ENCODE measurements around the gene GULP1. TPM values are rescaled to one million over a fixed set of nuclear protein-coding genes. Genes with fewer than 3 reads are reported as not detected.

Gene GULP1
- total RNA-seq, 4 donors from 2014 or later = 6.4 to 44.1 (median 25.4) TPM

DNA sequence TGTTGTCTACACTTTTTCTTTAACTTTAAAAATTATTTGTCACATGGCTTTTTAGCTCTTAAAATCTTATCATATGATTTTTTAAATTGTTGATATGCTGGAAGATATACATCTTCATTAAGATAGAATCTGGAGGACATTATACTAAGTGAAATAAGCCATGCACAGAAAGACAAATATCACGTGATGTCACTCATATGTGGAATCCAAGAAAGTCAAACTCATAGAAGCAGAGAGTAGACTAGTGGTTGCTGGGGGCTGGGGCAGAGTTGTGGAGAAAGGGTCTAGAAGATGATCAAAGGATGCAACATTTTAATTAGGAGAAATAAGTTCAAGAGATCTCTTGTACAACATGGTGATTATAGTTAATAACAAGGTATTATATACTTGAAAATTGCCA lies 280.9 kb downstream of the GULP1 start:
- no peak overlapping the region for H3K27ac ChIP-seq
- no peak overlapping the region for H3K4me3 ChIP-seq
- intact Hi-C loops (cut with DNase I; ENCODE audit: low total_unique reads) = no loop called here
- H3K9me3 ChIP-seq = no peaks in the 10 kb centered on the region
- peaks cover 0 to 3% (median 0%) of the 10 kb centered on the region in 4 donors for H3K36me3 ChIP-seq
- WGBS, 2 donors (ENCODE audit: low coverage in 1 of 2) = 83 to 100% methylated on average over 1 of the region's 1 CpG
- no peak for DNase-seq
- in situ Hi-C loops (cut with MboI; ENCODE audit: low pct_ligation_motif_present in 1 of 4, low pct_unique_long_range_greater_than_20kb in 1 of 4, low sequenced_read_pairs in 3 of 4) = no loop called here
- H3K4me1 ChIP-seq = peaks cover 0 to 12% (median 4%) of the 10 kb centered on the region in 4 donors
- TF ChIP-seq POLR2A (IDR thresholded peaks at IDR 0.05) (no peak), POLR2AphosphoS5 (IDR thresholded peaks at IDR 0.05) (no peak), EP300 (IDR thresholded peaks at IDR 0.05; ENCODE audit: low read depth) (no peak)
- TF ChIP-seq, protein P1, sequence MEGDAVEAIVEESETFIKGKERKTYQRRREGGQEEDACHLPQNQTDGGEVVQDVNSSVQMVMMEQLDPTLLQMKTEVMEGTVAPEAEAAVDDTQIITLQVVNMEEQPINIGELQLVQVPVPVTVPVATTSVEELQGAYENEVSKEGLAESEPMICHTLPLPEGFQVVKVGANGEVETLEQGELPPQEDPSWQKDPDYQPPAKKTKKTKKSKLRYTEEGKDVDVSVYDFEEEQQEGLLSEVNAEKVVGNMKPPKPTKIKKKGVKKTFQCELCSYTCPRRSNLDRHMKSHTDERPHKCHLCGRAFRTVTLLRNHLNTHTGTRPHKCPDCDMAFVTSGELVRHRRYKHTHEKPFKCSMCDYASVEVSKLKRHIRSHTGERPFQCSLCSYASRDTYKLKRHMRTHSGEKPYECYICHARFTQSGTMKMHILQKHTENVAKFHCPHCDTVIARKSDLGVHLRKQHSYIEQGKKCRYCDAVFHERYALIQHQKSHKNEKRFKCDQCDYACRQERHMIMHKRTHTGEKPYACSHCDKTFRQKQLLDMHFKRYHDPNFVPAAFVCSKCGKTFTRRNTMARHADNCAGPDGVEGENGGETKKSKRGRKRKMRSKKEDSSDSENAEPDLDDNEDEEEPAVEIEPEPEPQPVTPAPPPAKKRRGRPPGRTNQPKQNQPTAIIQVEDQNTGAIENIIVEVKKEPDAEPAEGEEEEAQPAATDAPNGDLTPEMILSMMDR (IDR thresholded peaks at IDR 0.05) = no peak
- H3K27me3 ChIP-seq = no peaks in the 10 kb centered on the region

DNA sequence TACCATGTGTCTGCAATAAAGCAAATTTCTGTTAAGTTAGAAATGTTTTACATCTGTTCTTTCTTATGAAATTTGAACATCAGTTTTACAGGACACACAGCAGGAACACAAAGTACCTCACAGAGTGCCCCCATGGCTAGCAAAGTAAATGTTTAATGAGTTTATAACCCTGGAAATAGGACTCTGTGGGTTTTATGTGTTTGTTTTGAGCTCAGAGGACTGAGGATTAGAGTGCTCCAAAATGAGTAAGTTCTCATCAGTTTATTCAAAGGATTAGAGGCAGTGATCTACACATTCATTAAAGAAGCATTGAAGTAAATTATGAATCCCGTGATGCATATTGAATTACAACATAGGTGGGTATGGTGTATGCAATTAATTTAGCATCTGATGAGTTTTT lies 281.8 kb downstream of the GULP1 start:
- intact Hi-C loops (cut with DNase I; ENCODE audit: low total_unique reads) = no loop called here
- Histone ChIP-seq H3K4me3 (no peak overlapping the region), H3K4me1 (peaks cover 0 to 12% (median 4%) of the 10 kb centered on the region in 4 donors), H3K36me3 (peaks cover 0 to 3% (median 0%) of the 10 kb centered on the region in 4 donors), H3K9me3 (no peaks in the 10 kb centered on the region), H3K27ac (no peak overlapping the region), H3K27me3 (no peaks in the 10 kb centered on the region)
- no peak for DNase-seq
- in situ Hi-C loops (cut with MboI; ENCODE audit: low pct_ligation_motif_present in 1 of 4, low pct_unique_long_range_greater_than_20kb in 1 of 4, low sequenced_read_pairs in 3 of 4) = no loop called here
- TF ChIP-seq, protein P1 (IDR thresholded peaks at IDR 0.05) = no peak
- TF ChIP-seq EP300 (IDR thresholded peaks at IDR 0.05; ENCODE audit: low read depth) (no peak), POLR2AphosphoS5 (IDR thresholded peaks at IDR 0.05) (no peak), POLR2A (IDR thresholded peaks at IDR 0.05) (no peak)
- 19 to 33% methylated on average over 1 of the region's 1 CpG for WGBS, 2 donors (ENCODE audit: low coverage in 1 of 2)

DNA sequence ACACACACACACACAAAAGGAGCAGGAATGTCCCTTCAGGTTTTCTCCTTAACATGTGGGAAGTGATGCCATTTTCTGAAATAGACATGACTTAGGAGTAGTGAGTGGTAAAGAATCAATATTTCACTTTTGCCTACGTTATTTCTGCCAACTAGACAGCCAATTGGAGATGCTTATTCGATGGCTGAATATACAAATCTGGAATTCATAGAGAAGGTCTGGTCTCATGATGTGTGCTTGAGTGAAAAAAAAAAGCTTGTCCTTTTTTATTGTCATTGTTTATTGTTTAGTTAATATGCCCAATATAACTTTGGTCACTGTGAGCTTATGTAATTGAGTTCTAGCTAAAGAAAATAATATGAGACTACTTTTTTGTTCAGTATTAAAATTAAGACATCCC lies 284.3 kb downstream of the GULP1 start:
- peaks cover 0 to 12% (median 4%) of the 10 kb centered on the region in 4 donors for H3K4me1 ChIP-seq
- in situ Hi-C loops (cut with MboI; ENCODE audit: low pct_ligation_motif_present in 1 of 4, low pct_unique_long_range_greater_than_20kb in 1 of 4, low sequenced_read_pairs in 3 of 4) (no loop called here), intact Hi-C loops (cut with DNase I; ENCODE audit: low total_unique reads) (no loop called here)
- TF ChIP-seq POLR2A (IDR thresholded peaks at IDR 0.05) (no peak), EP300 (IDR thresholded peaks at IDR 0.05; ENCODE audit: low read depth) (no peak), POLR2AphosphoS5 (IDR thresholded peaks at IDR 0.05) (no peak)
- TF ChIP-seq, protein P1 (IDR thresholded peaks at IDR 0.05) = no peak
- no peaks in the 10 kb centered on the region for H3K27me3 ChIP-seq
- no peak overlapping the region for H3K27ac ChIP-seq
- 59 to 71% methylated on average over 2 of the region's 2 CpGs for WGBS, 2 donors (ENCODE audit: low coverage in 1 of 2)
- DNase-seq = no peak
- H3K9me3 ChIP-seq = no peaks in the 10 kb centered on the region
- no peak overlapping the region for H3K4me3 ChIP-seq
- peaks cover 0 to 3% (median 0%) of the 10 kb centered on the region in 4 donors for H3K36me3 ChIP-seq

DNA sequence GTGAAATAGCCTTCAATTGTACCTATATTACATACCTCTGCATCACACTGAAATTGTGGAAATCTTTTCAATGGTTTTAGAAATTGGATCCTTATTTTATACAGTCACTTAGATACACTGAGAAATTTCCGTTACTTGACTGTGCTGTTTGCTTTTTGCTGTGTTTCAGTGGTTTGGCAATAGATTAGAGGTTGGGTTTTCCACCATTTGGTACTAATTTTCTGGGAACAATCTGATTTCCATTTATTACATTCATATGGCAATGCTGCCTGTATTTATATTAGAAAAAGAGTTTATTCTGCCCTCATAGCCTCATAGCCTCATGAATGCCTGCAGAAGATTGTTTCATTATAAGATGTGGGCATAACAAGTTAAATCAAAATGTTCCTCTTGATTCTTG lies 285.0 kb downstream of the GULP1 start:
- peaks cover 0 to under 1% (median 0%) of the 10 kb centered on the region in 4 donors for H3K36me3 ChIP-seq
- H3K4me3 ChIP-seq = no peak overlapping the region
- peaks cover 0 to 12% (median 4%) of the 10 kb centered on the region in 4 donors for H3K4me1 ChIP-seq
- WGBS, 2 donors (ENCODE audit: low coverage in 1 of 2) = 64 to 69% methylated on average over 1 of the region's 1 CpG
- no peaks in the 10 kb centered on the region for H3K27me3 ChIP-seq
- no peak for TF ChIP-seq POLR2AphosphoS5 (IDR thresholded peaks at IDR 0.05)
- no peak for TF ChIP-seq POLR2A (IDR thresholded peaks at IDR 0.05)
- TF ChIP-seq EP300 (IDR thresholded peaks at IDR 0.05; ENCODE audit: low read depth) = no peak
- TF ChIP-seq, protein P1 (IDR thresholded peaks at IDR 0.05) = no peak
- DNase-seq = no peak
- intact Hi-C loops (cut with DNase I; ENCODE audit: low total_unique reads) = no loop called here
- H3K27ac ChIP-seq = peak overlapping the region in 1 of 4 donors; percentile 13
- in situ Hi-C loops (cut with MboI; ENCODE audit: low pct_ligation_motif_present in 1 of 4, low pct_unique_long_range_greater_than_20kb in 1 of 4, low sequenced_read_pairs in 3 of 4) = no loop called here
- H3K9me3 ChIP-seq = no peaks in the 10 kb centered on the region
